22Rv1 (cell line): ENCODE data around the gene TBC1D19.

Experiments
- H3K27ac ChIP-seq: fragments of 450-650 bp; 2 replicates; pipeline ENCODE4 v1.5.1; 2017
- ZFX ChIP-seq: fragments of 450-650 bp; IDR thresholded peaks from 2 replicates; pipeline ENCODE4 v1.6.1; 2017; ENCODE audit warnings: antibody characterized with exemption, borderline replicate concordance
- TF ChIP-seq, protein P1 (sequence below): fragments of 450-650 bp; IDR thresholded peaks from 2 replicates; pipeline ENCODE4 v1.5.1; 2017; ENCODE audit warnings: mild to moderate bottlenecking

TBC1D19 gene

GRCh38 chr4:26787461-26788340, 203.8 kb downstream of the TBC1D19 start:
- no peak for TF ChIP-seq ZFX
- TF ChIP-seq, protein P1, sequence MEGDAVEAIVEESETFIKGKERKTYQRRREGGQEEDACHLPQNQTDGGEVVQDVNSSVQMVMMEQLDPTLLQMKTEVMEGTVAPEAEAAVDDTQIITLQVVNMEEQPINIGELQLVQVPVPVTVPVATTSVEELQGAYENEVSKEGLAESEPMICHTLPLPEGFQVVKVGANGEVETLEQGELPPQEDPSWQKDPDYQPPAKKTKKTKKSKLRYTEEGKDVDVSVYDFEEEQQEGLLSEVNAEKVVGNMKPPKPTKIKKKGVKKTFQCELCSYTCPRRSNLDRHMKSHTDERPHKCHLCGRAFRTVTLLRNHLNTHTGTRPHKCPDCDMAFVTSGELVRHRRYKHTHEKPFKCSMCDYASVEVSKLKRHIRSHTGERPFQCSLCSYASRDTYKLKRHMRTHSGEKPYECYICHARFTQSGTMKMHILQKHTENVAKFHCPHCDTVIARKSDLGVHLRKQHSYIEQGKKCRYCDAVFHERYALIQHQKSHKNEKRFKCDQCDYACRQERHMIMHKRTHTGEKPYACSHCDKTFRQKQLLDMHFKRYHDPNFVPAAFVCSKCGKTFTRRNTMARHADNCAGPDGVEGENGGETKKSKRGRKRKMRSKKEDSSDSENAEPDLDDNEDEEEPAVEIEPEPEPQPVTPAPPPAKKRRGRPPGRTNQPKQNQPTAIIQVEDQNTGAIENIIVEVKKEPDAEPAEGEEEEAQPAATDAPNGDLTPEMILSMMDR: no peak
- no peak overlapping the region for H3K27ac ChIP-seq

GRCh38 chr4:26788341-26788733, 204.5 kb downstream of the TBC1D19 start:
- TF ChIP-seq, protein P1: no peak
- TF ChIP-seq ZFX: no peak
- no peak overlapping the region for H3K27ac ChIP-seq

DNA sequence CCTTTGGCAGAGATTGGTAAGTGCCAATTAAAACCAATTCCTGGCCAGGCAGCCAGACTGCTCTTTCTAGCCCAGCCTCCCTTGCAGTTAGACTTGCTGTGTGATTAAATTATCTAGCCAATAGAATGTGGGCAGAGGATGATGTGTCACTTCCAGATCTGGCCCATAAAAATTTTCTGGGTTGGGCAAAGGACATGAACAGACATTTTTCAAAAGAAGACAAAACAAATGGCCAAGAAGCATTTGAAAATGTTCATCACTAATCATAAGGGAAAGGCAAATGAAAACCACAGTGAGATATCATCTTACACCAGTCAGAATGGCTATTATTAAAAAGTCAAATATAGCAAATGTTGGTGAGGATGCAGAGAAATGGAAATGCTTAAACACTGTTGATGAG, 205.3 kb downstream of the TBC1D19 start:
- TF ChIP-seq, protein P1: no peak
- TF ChIP-seq ZFX: no peak
- no peak overlapping the region for H3K27ac ChIP-seq

DNA sequence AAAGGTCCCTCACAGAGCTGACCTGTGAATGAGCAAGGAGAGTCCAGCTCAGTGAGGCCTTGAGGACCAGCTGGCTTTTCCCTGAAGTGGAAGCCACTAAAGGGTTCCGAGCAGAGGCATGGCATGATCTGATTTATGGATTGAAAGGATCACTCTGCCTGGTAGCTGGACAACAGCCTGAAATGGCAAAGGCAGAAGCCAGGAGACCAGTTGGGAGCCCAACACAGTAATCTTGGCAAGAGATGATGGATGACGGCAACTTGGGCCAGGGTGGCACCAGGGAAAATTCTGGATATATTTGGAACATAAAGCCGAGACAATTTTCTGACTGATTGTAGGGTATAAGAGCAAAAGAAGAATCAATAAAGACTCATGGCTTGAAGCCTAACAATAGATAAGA, 207.5 kb downstream of the TBC1D19 start:
- no peak for TF ChIP-seq ZFX
- TF ChIP-seq, protein P1: no peak
- no peak overlapping the region for H3K27ac ChIP-seq

DNA sequence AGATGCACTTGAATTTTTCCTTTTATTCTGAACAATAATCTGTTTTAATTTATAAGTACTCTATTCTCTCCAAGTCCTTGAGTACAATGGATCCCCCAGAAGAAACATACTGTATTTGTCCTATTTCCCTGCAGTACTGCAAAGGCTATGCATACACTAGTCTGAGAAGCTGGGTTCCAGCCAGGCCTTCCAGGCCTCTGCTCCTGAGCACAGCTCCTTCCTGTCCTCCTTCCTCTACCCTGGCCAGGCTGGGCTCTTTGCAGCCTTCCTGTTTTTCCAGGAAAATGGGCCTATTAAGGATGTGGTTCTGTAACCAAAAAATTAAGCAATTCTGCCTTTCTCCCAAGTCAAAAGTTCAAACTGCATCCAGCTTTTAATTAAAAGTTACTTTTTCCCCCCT, 208.8 kb downstream of the TBC1D19 start:
- TF ChIP-seq, protein P1: no peak
- TF ChIP-seq ZFX: no peak
- no peak overlapping the region for H3K27ac ChIP-seq

- no peak overlapping the region for H3K27ac ChIP-seq
- TF ChIP-seq ZFX: no peak
- TF ChIP-seq, protein P1: no peak
These were observed 209.9 kb downstream of the TBC1D19 start for GRCh38 chr4:26793735-26794134.

DNA sequence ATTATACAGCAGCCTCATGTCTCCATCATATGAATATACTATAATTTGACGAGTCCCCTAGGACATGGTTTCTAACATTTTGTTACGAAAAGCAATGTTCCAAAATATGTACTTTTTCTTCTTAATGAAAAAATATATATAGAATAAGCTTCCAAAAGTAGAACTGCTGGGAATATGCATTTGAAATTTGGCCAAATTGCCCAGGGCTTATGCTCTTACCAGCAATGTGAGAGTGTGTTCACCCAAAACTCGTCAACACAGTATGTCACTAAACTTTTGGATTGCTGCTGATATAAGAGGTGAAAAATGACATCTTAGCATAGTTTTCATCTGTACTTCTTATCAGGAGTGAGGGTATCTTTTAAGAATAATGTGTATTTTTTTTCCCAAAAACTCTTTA, 212.2 kb downstream of the TBC1D19 start:
- no peak overlapping the region for H3K27ac ChIP-seq
- TF ChIP-seq, protein P1: no peak
- TF ChIP-seq ZFX: no peak
